SIG-M5 treated with dmso at 0.1 percent for 504 hours (cell line): ENCODE data around the gene OR2T6.
"Not testable (repeated sequence)": the region's sequence is repeated elsewhere in the genome, so short reads cannot be mapped to it uniquely, and the experiment has no call there.

Experiments used
- DNase-seq: peaks from one replicate; lab custom pipeline; 2025; ENCODE audit not compliant: unreplicated experiment; lab: John Stamatoyannopoulos, UW

The OR2T6 gene

GRCh38 chr1:248375446-248375845 is at the start of gene OR2T6:
Gene OR2T6, plus strand, starts transcription at chr1:248375746. Its CDS starts 11,863 bp downstream, at chr1:248387609.
- no peak for DNase-seq

- no peak for DNase-seq
These were observed 32.1 kb upstream of the OR2T6 start for GRCh38 chr1:248343451-248343850.

- DNase-seq = no peak
These were observed 27.1 kb upstream of the OR2T6 start, which contains the start of gene OR14C36 for GRCh38 chr1:248348475-248348874. Gene OR14C36, plus strand, starts transcription at chr1:248348775. Its CDS starts 0 bp downstream, at chr1:248348775.

GRCh38 chr1:248359415-248359814 is 16.1 kb upstream of the OR2T6 start:
- no peak for DNase-seq

GRCh38 chr1:248361121-248361715 is 14.3 kb upstream of the OR2T6 start, which contains the start of gene OR2T4:
Gene OR2T4, plus strand, starts transcription at chr1:248361665. Its CDS starts 0 bp downstream, at chr1:248361665.
- no peak for DNase-seq

GRCh38 chr1:248366609-248367008 is 8.9 kb upstream of the OR2T6 start:
- DNase-seq = no peak

- DNase-seq = no peak
These were observed 3.2 kb upstream of the OR2T6 start for GRCh38 chr1:248372394-248372793.

- DNase-seq = no peak
These were observed 1.8 kb upstream of the OR2T6 start for GRCh38 chr1:248373761-248374160.

- DNase-seq = no peak
These were observed 1.4 kb downstream of the OR2T6 start for GRCh38 chr1:248376916-248377315.

- no peak for DNase-seq
These were observed 5.3 kb downstream of the OR2T6 start for GRCh38 chr1:248380854-248381253.

- no peak for DNase-seq
These were observed 12.9 kb downstream of the OR2T6 start for GRCh38 chr1:248388426-248388825.

GRCh38 chr1:248393050-248393449 is 17.5 kb downstream of the OR2T6 start:
- DNase-seq = no peak

GRCh38 chr1:248402748-248403147 is 27.2 kb downstream of the OR2T6 start, which contains the start of gene OR2T1:
Gene OR2T1, plus strand, starts transcription at chr1:248403048. Its CDS starts 3,100 bp downstream, at chr1:248406148.
- DNase-seq = no peak

GRCh38 chr1:248404024-248404423 is 28.5 kb downstream of the OR2T6 start:
- peak; percentile 18 for DNase-seq

GRCh38 chr1:248406721-248407692 is 31.5 kb downstream of the OR2T6 start:
- DNase-seq = no peak

GRCh38 chr1:248416226-248416625 is 40.7 kb downstream of the OR2T6 start:
- no peak for DNase-seq

GRCh38 chr1:248417854-248418253 is 42.3 kb downstream of the OR2T6 start:
- no peak for DNase-seq

- DNase-seq = no peak
These were observed 45.8 kb downstream of the OR2T6 start for GRCh38 chr1:248421384-248421783.

GRCh38 chr1:248427526-248428191 is 52.1 kb downstream of the OR2T6 start:
- not testable (repeated sequence) for DNase-seq

GRCh38 chr1:248428192-248428533 is 52.6 kb downstream of the OR2T6 start:
- not testable (repeated sequence) for DNase-seq

GRCh38 chr1:248431683-248432082 is 56.1 kb downstream of the OR2T6 start:
- DNase-seq = not testable (repeated sequence)
